Mesothelial cell of epicardium (in vitro differentiated cells): ENCODE measurements around the gene SNX17. TPM values are rescaled to one million over a fixed set of nuclear protein-coding genes. Genes with fewer than 3 reads are reported as not detected.
A peak's percentile ranks its signal among the peaks of the same experiment; 100 is the strongest.

Experiments used
- DNase-seq, 2 experiments: peaks; one replicate each; pipeline ENCODE4 v3.0.0; 2021; ENCODE audit warnings: low spot score in 2 of 2; ENCODE audit not compliant: unreplicated experiment in 2 of 2
- H3K27ac Mint-ChIP-seq: 2 replicates; pipeline ENCODE4 v1.8.0; 2021; ENCODE audit warnings: mixed read lengths
- H3K27me3 Mint-ChIP-seq: 2 replicates; pipeline ENCODE4 v1.8.0; 2021; ENCODE audit warnings: low read depth, mixed read lengths
- H3K36me3 Mint-ChIP-seq: 2 replicates; pipeline ENCODE4 v1.8.0; 2021; ENCODE audit warnings: mixed read lengths
- H3K4me1 Mint-ChIP-seq: 2 replicates; pipeline ENCODE4 v1.8.0; 2021; ENCODE audit warnings: mixed read lengths
- H3K4me3 Mint-ChIP-seq: 2 replicates; pipeline ENCODE4 v1.8.0; 2021; ENCODE audit warnings: mild to moderate bottlenecking, moderate library complexity, mixed read lengths
- H3K9me3 Mint-ChIP-seq: 2 replicates; pipeline ENCODE4 v1.8.0; 2021; ENCODE audit warnings: mixed read lengths
- total RNA-seq: library from RNA; stranded (reverse); gene quantifications from 3 replicates; pipeline ENCODE4 v1.2.1, GENCODE V29; 2021
- TF ChIP-seq, protein P1 (sequence below): fragments of 200-600 bp; sonication (generic); IDR thresholded peaks from one replicate; pipeline ENCODE4 v1.5.0; 2021; ENCODE audit warnings: antibody characterized with exemption; ENCODE audit not compliant: unreplicated experiment

The SNX17 gene, protein sequence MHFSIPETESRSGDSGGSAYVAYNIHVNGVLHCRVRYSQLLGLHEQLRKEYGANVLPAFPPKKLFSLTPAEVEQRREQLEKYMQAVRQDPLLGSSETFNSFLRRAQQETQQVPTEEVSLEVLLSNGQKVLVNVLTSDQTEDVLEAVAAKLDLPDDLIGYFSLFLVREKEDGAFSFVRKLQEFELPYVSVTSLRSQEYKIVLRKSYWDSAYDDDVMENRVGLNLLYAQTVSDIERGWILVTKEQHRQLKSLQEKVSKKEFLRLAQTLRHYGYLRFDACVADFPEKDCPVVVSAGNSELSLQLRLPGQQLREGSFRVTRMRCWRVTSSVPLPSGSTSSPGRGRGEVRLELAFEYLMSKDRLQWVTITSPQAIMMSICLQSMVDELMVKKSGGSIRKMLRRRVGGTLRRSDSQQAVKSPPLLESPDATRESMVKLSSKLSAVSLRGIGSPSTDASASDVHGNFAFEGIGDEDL
- total RNA-seq = 83.0 to 88.4 TPM (median 88.2 TPM) in 3 replicates

DNA sequence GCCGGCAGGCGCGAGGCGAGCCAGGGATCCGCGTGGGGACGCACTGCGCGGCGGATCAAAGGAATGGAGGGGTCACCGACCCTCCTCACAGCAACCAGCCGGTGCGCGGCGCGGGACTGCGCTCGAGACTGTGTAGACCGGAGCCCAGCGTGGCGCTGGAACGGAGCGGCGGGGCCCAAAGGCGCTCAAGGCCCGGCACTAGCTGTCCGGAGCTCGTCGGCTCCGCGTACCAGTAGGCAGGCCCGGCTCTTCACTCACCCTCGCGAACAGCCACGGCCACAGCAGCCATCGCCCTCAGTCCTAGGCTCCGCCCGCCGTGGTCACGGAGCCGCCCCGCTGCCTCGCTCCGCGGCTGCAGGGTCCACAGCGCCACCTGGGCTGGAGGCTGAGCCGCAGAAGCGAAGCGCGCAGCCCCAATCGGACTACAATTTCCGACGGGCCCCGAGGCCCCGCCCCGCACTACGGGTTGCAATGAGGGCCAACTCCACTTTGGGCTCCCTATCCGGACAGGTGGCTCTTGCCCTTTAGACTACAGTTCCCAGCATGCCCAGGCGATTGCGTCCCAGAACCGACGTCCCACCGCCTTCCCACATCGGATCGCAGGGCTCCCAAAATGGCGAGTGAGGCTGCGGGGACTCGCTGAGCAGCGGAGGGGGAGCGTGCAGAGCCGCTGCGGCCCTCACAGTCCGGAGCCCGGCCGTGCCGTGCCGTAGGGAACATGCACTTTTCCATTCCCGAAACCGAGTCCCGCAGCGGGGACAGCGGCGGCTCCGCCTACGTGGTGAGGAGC, at the start of gene SNX17, which contains the start of gene EIF2B4:
Gene SNX17 (plus strand): TSS at position 591 of the 790 bp plus-strand sequence. CDS start 128 bp downstream, at position 719.
Gene EIF2B4 (minus strand): TSS at position 313 of the 790 bp plus-strand sequence. CDS start 24 bp downstream, at position 289.
- Mint-ChIP-seq H3K4me3 (peak within 1 kb of the TSS; percentile 99), H3K9me3 (no peaks in the 10 kb centered on the region), H3K27ac (peak within 1 kb of the TSS; percentile 99), H3K36me3 (peaks cover 27% of the 10 kb centered on the region), H3K27me3 (no peaks in the 10 kb centered on the region), H3K4me1 (peaks cover 25% of the 10 kb centered on the region)
- TF ChIP-seq, protein P1, sequence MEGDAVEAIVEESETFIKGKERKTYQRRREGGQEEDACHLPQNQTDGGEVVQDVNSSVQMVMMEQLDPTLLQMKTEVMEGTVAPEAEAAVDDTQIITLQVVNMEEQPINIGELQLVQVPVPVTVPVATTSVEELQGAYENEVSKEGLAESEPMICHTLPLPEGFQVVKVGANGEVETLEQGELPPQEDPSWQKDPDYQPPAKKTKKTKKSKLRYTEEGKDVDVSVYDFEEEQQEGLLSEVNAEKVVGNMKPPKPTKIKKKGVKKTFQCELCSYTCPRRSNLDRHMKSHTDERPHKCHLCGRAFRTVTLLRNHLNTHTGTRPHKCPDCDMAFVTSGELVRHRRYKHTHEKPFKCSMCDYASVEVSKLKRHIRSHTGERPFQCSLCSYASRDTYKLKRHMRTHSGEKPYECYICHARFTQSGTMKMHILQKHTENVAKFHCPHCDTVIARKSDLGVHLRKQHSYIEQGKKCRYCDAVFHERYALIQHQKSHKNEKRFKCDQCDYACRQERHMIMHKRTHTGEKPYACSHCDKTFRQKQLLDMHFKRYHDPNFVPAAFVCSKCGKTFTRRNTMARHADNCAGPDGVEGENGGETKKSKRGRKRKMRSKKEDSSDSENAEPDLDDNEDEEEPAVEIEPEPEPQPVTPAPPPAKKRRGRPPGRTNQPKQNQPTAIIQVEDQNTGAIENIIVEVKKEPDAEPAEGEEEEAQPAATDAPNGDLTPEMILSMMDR = peak; percentile 33
- peak; percentile 94 to 98 for DNase-seq

DNA sequence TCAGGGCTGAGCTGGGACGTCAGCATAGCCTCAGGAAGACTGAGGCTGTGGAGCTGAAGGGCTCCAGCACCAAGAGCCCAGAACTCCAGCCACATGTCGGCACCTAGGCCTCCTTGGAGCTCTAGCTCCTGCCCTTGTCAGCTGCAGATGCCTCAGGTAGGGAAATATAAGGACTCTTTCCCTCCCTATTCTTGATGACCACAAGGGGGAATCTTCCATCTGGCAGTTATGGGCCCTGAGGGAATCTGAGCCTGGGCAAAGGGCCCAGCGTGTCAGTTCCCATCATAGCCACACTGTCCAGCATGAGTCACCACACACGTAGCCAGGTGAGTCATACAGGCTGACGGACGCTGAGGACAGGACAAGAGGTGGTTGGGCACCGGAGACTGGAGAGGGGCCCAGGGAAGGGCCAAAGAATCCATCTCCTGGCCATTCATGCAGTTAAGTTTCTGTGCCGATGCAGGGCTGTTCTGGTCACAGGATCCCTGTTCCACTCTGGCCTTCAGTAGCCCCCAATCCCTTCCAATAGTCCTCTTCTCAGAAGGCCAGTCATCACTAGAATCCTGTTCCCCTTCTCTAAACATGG, 49.4 kb upstream of the SNX17 start:
- H3K9me3 Mint-ChIP-seq = no peaks in the 10 kb centered on the region
- no peak for DNase-seq
- peak overlapping the region; percentile 91 for H3K4me3 Mint-ChIP-seq
- peak overlapping the region; percentile 8 for H3K27ac Mint-ChIP-seq
- TF ChIP-seq, protein P1 = peak; percentile 36
- peaks cover 16% of the 10 kb centered on the region for H3K4me1 Mint-ChIP-seq
- H3K27me3 Mint-ChIP-seq = no peaks in the 10 kb centered on the region
- H3K36me3 Mint-ChIP-seq = no peaks in the 10 kb centered on the region

DNA sequence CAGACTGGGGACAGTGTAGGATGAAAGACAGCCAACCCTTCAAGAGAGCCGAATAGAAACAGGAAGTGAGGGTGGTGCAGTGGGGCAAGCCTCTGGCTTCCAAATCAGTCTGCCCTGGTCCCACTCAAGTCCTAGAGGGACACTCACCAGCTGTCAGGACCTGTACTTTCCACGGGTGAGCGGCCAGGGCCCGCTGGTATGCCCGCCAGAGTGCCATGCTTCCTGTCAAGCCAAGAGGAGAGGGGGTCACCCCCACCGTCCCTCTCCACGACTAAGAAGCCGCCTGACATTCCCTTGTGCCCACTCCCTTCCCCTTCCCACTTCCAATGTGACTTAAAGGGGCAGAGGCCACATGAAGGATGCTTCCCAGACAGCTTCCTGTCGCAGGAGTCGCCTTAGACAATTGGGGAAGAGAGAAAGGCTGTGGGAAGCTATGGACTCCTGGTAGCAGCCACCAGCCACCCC, 48.1 kb upstream of the SNX17 start:
- TF ChIP-seq, protein P1 = no peak
- no peak for DNase-seq
- no peaks in the 10 kb centered on the region for H3K9me3 Mint-ChIP-seq
- no peaks in the 10 kb centered on the region for H3K27me3 Mint-ChIP-seq
- H3K27ac Mint-ChIP-seq = peak overlapping the region; percentile 99
- H3K36me3 Mint-ChIP-seq = peaks cover 9% of the 10 kb centered on the region
- peak overlapping the region; percentile 91 for H3K4me3 Mint-ChIP-seq
- H3K4me1 Mint-ChIP-seq = peaks cover 14% of the 10 kb centered on the region

DNA sequence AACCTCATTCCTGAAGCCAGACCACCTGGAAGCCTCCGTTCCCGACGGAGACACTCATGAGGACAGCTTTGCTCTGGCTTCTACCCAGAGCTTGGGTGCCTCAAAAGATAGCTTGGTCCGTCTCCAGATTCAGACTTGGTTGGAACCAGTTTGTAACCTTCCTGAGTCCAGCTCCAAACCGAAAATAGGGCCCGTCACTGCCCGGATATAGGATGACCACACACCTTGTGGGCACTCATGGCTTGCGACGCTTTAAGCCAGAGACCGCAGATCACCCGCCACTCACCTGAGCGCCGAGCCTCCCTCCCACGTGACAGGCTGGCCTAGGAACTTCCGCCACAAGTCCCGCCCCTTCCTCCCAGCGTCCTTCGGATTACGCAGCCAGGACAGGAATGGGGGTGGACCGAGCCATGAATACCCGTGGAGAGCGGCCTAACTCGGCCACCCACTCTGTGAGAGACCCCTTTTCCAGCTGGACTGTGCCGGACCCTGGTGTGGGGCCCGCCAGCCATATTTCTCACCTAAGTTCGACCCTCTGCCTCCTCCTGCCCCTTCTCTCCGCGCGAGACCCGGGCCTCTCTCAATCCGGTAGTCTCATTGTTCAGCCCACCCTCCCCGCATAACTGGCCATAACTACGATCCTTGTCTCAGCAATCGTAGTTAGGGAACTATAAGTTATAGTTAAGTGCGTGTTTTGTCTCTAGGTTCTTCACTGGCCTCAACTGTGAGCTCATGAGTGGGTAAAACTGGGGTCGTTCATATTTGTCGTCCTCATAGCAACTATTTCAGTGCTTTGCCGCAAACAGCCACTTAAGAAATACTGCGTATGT, 47.4 kb upstream of the SNX17 start, which contains the start of gene MPV17:
Gene MPV17 (minus strand): TSS at position 332 of the 830 bp plus-strand sequence. CDS start 580 bp downstream, outside the sequence.
- peaks cover 12% of the 10 kb centered on the region for H3K36me3 Mint-ChIP-seq
- peak; percentile 77 to 87 for DNase-seq
- no peaks in the 10 kb centered on the region for H3K27me3 Mint-ChIP-seq
- peak within 1 kb of the TSS; percentile 91 for H3K4me3 Mint-ChIP-seq
- no peaks in the 10 kb centered on the region for H3K9me3 Mint-ChIP-seq
- peaks cover 14% of the 10 kb centered on the region for H3K4me1 Mint-ChIP-seq
- H3K27ac Mint-ChIP-seq = peak within 1 kb of the TSS; percentile 99
- TF ChIP-seq, protein P1 = no peak
